GM19193 (cell line): ENCODE data around the gene PODXL2.
A peak's percentile ranks its signal among the peaks of the same experiment; 100 is the strongest.

Experiments used
- POLR2A ChIP-seq: IDR thresholded peaks from 4 replicates; pipeline ENCODE4 v1.6.1; 2011; ENCODE audit not compliant: insufficient read depth, insufficient read length; ENCODE audit errors: extremely low read depth

PODXL2 gene, protein sequence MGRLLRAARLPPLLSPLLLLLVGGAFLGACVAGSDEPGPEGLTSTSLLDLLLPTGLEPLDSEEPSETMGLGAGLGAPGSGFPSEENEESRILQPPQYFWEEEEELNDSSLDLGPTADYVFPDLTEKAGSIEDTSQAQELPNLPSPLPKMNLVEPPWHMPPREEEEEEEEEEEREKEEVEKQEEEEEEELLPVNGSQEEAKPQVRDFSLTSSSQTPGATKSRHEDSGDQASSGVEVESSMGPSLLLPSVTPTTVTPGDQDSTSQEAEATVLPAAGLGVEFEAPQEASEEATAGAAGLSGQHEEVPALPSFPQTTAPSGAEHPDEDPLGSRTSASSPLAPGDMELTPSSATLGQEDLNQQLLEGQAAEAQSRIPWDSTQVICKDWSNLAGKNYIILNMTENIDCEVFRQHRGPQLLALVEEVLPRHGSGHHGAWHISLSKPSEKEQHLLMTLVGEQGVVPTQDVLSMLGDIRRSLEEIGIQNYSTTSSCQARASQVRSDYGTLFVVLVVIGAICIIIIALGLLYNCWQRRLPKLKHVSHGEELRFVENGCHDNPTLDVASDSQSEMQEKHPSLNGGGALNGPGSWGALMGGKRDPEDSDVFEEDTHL

DNA sequence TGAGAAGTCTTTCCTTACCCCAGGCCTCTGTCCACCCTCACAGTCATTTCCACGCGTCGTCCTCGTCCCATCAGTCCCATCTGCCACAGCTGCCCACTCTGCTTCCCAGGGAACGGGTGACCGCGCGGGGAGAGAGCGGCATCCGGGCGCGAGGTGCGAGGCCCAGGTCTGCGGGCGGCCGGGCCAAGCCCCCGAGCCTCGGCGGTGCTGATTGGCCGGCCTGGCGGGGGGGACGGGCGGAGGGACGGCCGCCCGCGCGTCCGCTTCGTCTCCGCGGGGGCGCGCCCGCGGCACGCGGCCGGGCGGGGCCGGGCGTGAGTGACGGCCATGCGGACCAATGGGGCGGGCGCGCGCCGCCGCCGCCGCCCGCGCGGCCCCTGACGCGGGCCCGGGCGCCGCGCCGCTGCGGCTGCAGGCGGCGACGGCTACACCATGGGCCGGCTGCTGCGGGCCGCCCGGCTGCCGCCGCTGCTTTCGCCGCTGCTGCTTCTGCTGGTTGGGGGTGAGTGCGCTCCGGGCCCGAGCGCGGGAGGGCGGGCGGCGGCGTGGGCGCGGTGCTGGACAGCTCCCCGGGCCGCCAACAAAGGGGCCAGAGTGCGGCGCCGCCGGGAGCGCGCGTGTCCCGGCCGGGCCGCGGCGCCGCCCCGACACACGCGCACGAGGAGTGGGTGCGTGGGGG is at the start of gene PODXL2:
Gene PODXL2 (plus strand): TSS at position 398 of the 679 bp plus-strand sequence. CDS start 35 bp downstream, at position 433.
- TF ChIP-seq POLR2A, result no peak

DNA sequence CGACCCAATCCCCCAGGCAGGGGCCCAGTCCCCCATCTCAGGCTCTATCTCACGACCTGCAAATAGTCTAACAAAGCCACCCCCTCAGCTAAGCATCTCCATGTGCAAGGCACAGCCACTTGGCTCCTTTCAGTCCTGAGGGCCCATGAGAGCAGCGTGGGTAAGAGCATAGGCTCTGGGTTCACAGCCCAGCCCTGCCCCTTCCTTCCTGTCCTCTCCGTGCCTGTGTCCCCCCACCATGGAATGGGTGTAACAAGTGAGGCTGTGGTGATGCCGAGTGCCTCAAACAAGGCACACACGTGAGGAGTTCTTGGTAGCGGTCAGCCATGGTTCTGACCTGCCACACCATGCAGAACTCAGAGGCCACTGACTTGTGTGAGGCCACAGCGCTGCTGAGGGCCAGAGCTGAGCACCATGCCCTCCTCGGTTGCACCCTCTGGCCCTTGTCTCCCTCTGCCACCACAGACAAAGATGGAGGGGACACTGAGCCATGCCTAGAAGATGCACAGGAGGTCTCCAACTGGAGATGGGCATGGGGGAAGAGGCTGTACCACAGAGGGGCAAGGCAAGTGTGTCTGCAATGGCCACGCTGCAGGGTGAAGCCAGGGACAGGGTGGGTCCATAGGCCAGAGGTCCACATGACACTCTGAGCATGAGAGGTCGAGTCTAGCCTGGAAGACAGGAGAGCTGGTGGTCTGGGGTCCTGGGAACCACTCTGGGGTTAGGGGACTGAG is 48.5 kb upstream of the PODXL2 start:
- TF ChIP-seq POLR2A, result no peak

DNA sequence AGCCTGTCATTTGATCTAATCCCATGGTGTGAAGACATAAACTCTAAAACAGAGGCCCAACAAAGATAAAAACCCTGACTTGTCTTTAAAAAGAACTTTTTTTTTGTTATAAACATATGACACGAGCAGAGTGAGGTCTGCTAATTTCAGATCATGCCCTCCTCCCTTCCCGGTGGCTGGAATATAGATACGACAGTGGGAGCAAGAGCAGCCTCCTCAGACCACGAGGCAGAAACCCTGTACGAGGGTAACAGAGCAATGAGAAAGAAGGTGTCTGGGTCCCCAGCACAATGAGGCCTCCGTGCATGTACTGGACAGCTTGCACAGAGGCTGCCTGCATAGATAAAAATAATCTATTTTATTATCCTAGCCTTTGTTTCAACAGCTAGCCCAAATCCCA is 44.3 kb upstream of the PODXL2 start:
- TF ChIP-seq POLR2A, result no peak

DNA sequence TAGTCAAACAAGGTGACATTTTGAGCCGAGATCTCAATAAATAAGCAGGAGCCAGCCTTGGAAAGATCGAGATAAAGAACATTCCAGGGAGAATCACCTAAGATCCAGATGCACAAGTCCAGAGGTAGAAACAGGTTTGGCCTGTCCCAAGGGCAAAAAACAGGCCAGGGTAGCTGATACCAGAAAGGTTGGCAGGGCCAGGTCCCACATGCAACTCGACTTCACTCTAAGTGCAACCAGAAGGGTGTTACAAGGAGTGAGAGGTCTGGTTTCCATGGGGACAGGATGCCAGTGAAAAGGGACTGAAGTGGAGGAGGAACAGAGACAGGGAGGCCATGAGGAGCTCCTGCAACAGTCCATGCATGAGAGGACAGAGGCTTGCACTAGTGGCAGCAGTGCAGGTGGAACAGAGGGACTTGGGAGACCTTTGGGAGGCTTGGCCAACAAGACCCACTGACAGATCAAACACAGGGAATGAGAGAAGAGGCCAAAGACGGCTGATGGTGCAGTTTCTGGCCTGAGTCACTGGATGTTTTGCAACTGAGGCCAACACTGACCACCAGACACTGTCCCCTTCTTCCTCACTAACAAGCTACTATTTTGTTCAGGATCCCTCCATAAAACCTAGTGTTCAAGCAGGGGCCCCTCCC is 43.7 kb upstream of the PODXL2 start:
- TF ChIP-seq POLR2A, result no peak

DNA sequence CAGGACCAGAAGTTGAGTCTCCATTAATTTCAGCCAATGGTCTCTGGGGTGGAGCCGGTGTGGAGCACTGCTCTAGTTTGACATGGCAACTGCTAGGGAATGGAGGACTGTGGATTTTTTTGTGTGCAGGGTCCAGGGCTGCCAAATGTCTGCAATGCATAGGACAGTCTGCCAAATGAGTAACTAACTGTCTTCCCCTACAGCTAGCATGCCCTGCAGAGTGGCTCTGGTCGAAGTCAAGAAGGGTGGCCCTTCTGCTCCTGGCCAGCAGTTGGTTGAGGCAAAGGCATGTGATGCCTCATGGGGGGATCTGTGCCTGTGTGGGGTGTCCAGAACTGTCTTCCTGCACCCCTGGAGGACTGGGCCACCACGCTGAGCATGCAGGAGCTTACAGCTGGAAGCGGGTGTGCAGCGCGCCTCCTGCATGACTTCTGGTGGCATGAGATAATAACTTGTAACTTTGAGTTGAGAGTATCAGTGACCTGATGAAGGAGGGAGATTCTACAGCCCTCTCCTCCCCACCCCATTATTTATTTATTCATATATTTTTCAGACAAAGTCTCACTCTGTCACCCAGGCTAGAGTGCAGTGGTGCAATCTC is 43.1 kb upstream of the PODXL2 start:
- no peak for TF ChIP-seq POLR2A

DNA sequence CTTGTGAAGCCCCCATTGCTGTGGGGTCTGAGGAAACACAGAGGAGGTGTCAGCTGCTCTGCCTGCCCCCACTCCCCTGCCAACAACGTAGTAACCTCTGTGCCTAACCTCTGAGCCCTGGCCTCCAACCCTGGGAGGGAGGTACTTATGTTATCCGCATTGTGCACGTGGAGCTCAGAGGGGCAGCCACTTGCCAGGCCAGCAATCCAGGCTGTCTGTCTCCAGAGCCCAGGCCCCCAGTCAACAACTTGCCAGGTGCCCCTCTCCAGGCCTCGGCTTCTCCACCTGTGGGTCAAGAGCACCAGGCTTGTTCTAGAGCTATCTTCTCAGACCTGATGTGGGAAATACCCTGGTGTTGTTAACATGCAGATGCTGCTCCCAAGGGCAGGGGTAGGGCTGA is 41.1 kb upstream of the PODXL2 start:
- TF ChIP-seq POLR2A, result no peak

DNA sequence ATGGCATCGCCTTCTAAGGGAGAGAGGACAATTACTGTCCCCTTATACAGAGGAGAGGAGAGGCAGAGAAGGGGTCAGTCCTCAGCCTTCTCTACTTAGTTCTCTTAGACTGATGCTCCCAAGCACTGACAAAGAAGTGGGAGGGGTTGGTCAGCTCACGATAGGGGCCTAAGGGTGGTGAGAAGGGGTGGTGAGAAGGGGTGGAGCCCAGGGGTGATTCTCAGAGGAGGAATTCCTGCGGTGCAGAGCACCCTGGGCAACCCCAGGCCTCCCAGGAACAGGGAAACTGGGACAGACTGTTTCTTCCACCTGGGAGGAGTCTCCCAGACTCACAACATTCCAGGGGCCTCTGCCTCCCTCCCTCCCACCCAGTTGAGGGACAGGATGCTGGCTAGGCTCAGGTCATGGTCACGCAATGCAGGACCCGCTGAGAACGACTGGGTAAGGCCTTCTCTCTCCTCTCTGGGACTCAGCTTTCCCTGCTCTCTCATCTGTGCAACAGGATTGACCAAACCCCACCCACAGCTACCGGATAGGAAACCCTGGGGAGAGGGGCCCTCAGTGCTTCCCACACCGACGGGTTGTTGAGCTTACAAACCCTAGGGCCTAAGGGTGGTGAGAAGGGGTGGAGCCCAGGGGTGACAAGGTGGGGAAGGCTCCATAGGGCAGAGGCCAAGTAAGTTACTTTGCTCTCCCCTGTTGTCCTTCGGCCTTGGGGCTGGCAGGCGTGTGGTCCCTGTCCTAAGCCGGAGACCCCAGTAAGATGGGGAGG is 40.0 kb upstream of the PODXL2 start:
- TF ChIP-seq POLR2A, result no peak

DNA sequence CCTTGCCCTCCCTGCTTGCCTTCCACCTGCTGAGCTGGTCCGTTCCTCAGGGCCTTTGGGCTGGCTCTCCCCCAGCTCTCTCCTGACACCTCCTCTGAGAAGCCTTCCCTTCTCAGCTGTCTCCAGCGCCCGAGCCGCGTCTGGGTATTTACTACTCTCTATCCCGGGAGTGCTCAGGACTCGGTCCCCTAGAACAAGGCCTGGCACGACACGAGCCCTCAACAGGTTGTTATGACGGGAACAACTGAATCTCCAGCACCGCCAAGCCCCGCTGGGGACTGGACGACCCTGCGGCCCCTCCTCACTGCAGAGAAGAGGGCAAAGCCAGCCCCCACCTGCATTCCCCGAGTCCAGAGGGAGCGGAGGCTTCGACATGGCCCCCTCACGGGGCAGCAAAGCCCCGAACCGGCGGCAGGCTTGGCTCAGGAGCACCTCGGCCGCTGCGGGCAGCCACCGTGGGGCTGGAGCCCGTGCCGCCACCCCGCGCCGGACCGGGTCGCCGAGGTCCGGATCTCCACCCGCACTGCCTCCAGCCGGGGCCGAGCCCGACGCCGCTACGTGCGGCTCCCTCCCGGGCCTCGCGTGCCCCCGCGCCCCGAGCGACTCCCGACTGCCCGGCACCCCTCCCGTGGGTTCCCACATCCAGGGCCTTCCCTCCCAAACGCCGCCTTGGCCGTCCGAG is 39.2 kb upstream of the PODXL2 start:
- TF ChIP-seq POLR2A, result no peak

DNA sequence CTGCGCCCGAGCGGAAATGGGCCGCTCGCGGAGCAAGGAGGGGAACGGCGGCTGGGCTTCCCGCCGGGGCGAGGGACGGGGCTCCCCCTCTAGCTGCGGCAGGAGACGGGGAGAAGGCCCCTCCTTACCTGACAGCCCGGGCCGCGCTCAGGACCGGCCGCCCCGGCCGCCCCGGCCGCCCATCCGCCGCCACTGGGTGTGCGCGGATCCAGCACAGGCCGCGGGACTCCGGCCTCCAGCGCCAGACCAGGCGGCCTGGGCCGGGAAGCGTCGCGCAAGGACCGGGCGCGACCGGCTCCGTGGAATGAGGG is 38.7 kb upstream of the PODXL2 start:
- no peak for TF ChIP-seq POLR2A

DNA sequence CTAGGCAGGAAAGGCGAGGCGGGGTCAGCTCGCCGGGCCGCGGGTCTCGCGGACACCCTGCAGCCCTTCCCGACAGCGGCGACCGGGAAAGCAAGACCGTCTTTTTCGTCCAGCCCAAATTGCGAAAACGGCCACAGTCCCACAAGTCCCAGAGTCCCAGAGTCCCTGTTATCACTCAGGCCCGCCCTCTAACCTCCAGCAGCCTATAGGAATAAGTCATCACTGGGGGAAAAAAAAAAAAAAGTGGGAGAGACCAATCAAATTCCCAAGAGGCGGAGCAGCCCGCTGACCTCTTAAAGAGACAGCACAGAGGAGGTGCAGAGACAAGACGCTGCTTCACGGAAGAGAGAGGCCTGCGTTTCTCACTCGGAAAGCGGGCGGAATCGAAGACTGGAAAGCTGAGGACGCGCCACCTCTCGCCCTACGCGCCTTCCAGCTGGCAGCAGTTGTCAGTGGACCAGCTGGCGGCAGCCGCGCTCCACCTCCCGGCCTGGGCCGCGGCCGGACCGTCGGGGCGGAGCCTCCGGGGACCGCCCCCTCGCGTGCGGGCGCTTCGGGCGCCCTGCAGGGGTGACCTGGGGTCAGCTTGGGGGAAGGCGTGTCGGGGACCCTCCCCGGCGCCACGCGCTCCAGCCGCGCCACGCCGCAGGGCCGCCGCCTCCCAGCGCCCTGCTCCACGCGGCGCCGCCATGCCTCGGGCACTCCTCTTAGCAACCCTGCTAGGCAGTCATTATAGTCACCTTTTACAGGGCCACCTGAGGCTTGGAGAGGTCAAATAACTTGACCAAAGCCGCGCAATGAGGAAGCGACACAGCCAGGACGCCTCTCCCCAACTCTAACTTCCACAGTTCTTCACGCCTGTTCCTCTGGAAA is 38.2 kb upstream of the PODXL2 start, which contains the start of gene TPRA1:
Gene TPRA1 (minus strand): TSS at position 141 of the 873 bp plus-strand sequence. CDS start 10,587 bp downstream, outside the sequence.
- peak; percentile 73 for TF ChIP-seq POLR2A

DNA sequence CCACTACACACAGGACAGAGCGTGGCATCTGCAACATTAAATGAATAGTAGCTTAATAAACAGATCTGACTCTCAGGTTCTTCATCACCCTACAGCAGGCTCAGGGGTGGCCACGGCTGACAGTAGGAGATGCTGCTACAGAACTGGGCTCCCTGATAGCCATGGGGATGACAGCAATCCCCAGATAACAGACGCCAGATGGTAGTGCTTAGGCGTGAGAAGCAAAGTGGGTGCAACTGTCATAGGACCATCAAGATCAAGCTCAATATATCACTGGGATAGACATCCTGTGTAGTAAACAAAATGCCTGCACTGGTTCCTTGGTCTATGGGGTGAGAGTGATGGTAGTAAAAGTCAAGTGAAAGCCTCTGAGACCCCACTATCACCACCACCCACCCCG is 35.8 kb upstream of the PODXL2 start:
- TF ChIP-seq POLR2A, result no peak

DNA sequence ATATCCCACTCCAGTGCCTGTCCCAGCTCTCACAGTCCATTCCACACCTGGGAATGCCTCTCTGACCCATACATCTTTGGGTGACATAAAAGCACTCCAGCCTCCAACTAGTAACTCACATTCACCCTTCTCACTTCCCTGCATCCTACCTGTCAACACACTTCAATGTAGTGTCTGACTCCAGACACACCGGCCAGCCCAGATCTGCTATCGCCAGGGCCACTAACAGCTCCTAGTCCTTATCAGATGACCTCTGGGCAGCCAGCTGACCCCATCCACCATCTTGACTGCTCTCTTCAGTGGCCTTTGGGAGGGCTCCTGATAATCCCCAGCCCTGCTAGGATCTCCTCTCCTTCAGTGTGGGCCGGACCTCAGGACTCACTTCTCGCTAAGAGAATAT is 33.7 kb upstream of the PODXL2 start:
- TF ChIP-seq POLR2A, result no peak
